NK-92 treated with Interleukin-12 subunit alpha and Interleukin-12 subunit beta, amount 100 ng/mL, for 24 hours (cell line): ENCODE measurements around the gene PGGT1B.

Experiments used
- DNase-seq: peaks from one replicate; lab custom pipeline; 2025; lab: John Stamatoyannopoulos, UW

The PGGT1B gene

DNA sequence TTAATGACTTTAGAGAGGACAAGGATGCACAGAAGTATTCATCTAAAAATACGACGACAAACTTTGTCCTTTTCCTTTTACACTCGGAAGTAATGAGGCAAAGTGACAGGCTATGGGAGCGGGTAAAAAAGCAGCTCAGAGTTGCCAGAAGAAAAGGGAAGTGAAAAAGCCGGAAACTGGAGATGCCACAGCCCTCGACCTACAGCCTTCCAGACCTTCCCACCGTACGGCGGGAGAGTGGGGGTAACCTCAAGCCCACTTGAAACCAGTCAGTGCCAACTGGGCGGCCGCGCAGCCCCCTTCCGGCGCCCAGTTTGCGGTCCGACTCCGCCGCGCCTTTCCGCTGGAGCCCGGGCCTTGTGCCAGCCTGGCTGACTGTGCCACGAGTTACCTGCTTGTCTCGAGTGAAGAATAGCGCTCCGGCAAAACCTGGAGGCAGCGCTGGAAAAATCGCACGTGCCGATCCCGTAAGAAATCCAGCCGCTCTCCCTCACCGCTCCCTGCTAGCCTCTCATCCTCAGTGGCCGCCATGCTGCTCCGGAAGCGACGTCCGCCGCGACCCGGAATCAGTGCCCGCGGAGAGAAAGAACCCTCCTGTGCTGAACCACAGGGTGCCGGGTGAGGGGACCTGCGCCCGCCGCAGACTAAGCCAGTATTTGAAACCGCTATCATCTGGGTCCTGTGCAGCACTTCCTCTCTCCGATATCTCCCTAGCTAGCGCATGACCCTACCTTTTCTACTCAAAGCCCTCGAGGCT lies at the start of gene PGGT1B:
TSS of gene PGGT1B (minus strand) at position 557 of the 757 bp plus-strand sequence. CDS start at position 531, 26 bp downstream.
- no peak for DNase-seq

DNA sequence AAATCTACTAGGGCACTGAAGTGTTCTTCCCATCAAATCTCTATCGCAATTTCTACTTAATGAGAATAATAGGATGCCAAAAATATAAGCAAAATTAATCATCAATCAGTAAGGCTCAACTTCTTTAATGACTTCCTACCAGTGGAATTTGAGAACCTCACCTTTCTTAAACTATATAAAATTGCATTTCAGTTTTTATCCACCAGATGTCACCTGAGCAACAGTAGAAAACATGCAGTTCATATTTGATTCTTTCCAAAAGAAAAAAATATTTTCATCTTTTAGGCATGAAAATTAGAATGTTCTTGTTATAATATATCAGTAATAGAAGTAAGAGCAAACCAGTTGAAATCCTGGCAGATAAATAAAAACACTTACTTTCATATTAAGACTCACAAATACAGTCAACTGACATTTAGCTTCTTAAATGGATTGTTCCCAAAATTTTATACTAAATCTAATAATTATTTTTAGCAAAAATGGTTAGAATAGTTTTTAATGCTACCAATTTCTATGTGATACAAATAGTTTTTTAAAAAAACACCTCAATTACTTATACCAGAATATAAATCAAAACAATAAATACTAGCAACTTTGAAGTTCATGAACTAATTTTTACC lies 47.2 kb upstream of the PGGT1B start:
- DNase-seq: no peak

DNA sequence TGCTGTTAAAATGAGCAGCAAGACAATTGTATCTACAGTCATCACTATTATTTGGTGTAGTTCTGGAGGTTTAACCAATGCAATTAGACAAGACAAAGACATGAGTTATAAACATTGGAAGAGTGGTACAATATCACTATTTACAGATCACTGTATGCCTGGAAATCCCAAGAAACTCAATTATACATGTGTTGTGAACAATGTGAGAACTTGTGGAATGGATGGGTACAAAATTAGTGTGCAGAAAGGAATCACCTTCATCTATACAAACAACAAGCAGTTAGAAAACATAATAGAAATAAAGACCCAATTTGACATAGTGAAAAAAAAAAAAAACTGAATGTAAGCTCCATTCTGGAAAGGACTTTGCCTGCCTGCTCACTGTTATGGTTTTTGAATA lies 46.1 kb upstream of the PGGT1B start:
- no peak for DNase-seq

DNA sequence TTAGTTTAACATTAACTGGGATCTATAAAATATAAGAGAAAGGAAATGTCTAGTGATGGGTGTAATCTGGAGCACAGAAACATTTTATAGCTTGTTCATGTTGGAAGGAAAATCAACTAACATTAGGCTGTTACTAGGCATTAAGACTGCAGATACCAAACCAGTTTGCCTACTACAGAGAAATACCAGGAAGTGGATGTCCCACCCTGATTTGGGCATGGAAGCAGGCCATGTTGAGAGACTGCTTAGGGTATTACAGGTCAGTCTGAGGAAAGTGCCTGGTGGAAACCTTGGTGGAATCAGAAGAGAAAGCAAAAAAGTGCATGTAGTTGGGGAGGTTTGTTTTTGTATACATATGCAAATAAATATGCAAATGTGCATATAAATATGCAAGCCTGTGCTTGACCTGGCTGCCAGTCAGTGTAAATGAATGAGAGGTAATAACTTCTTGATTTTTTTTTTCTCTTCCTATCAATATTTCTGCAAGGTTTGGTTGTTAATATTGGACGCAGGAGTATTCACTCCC lies 43.4 kb upstream of the PGGT1B start:
- no peak for DNase-seq

DNA sequence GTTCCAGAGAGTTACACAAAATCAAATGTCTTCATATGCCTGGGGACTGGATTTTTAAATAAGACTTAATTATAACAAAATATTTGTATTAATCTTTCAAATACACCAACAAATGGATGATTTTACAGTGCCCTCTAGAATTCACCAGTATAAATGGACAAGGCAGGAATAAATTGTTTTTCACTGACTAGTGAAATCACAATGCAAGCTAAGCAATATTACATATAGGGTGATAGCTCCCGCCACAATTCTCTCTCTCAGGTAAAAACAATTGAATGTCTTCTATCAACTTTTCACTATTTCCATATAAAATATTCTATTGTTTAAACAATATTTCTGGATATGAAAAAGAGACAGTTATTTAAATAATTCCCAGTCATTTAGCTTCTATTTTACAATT lies 41.8 kb upstream of the PGGT1B start:
- no peak for DNase-seq

DNA sequence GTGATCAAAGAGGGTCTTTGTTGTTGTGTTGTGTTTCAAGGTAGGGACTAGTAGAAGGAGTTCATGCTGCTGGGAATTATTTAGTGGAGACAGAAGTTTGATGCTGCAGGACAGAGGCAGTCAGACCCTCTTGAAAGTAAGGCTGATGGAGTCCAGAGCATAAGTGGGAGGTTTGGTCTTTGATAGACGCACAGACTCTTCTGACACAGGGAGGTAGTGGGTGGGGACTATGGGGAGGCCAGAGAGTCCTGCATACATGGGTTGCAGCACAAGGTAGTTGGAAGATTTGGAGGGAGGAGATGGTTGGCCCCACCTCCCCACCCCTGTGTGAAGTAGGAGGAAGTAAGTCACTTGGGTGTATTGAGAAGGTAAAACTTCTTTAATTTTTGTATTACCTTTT lies 36.1 kb upstream of the PGGT1B start:
- no peak for DNase-seq

DNA sequence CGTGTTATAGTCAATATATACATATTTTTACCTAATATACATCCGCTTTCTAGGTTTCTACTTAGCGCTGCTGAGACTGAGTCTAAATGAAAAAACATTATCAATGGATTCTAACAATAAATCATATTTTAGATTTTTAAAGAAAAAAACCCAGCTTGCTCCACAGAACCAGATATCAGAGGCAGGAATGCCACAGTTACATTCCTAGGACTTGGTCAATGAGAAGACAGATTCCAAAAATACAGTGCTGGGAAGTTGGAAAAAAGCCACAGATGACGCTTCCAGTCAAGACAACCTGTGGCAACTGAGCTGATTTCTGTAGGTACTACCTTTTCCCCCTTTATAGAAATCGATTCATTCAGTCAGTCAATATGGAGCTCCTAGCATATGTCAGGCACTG lies 34.4 kb upstream of the PGGT1B start:
- no peak for DNase-seq

DNA sequence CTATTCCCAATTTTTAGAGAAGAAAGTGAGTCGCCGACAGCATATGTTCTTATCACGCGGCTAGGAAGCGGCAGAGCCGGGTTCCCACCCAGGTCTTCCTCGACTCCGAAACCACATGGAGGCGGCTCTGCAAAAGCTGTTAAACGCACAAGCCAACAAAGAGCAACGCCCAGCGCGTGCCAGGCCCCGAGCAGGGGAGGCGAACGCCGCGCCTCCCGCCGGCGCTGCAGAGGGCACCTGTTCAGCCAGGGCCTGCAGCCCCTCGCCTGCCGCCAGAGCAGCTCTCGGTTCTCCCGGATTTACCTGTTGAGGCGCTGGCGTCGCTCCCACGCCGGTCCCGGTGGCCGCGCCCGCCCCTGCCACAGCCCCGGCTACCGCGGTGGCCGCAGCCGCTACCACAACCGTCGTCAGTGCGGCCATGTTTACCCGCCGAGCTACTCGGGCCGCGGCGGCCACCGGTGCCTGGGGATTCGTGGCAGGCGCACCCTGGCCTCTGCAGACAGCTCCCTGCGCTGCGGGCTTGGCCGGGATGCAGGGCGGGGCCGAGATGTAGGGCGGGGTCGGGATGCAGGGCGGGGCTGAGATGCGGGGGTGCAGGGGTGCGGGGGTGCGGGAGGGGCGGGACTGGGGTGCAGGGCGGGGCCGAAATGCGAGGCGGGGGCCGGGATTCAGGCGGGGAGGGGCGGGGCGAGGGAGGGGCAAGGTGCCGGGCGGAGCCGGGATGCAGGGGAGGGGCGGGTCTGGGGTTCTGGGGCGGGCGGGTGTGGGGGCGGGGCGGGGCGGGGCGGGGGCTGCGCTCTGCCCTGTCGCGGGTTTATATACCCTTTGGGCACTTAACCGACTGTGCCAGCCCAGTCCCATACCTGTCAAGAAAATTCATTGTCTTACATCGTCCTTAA lies 33.7 kb upstream of the PGGT1B start, which contains the start of gene CCDC112:
TSS of gene CCDC112 (minus strand) at position 531 of the 899 bp plus-strand sequence. CDS start at position 420, 111 bp downstream.
- no peak for DNase-seq

DNA sequence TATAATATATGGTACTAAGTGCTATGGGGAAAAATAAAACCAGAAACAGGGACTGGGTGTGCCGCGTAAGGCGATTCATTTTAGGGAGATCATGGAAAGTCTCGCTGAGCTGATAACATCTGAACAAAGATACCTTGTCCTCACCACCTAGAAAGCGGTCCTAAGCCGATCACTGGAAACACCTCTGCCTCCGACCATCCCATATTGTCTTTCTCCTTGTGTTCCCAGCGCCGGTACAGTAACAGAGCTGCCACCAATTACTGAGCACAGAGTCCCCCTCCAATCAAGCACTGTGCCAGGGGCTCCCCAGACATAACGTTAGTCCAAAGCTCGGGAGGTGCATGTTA lies 33.1 kb upstream of the PGGT1B start:
- no peak for DNase-seq

DNA sequence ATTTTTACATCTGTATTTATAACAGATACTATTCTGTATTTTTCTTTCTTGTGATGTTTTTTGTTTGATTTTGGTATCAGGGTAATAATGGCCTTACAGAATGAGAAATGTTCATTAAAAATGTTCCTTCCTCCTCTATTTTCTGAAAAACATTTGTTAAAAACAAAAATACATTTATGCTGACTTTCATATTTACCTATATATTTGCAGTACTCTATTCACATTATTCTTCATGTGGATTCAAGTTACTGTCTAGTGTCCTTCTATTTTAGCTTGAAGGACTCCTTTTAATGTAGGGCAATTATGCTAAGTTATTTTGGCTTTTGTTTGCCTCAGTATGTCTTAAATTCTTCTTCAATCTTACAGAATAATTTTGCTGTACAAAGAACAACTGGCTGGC lies 28.7 kb upstream of the PGGT1B start:
- DNase-seq: no peak

DNA sequence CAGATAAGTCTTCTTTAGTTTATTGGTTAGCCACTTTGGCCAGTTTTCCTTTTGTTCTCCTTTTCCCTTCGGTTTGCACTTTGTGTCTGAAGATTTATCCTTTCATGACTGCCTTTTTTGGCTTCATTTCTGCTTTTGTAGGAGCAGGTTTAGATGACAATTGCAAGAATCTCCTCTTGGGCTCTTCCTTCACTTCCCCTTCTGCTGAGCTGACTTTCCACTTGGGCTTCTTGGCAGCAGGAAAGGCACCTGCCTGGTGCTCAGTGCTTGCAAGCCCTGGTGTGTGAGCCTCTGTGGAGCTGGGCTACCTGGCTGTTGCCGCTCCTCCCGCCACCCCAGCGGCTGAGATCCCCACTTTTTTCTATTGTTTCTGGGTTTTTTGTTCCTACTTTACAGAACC lies 26.4 kb upstream of the PGGT1B start:
- DNase-seq: no peak

DNA sequence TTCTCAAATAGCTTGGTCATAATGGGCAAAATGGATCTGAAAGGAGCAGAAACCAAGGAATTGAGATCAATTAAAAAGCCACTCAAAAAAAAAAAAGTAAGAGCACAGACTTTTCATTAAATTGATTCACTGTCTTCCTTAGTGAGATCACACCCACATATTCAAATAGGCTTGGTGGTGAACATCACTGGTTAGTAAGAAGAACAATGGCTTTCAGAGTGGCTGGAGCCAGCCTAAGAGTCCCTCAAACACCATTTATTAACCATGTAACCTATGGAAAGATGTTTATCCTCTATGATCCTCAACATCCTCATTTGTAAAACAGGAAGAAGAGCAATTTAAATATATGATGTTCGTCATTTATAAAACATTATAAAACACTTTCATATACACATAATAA lies 21.3 kb upstream of the PGGT1B start:
- no peak for DNase-seq

DNA sequence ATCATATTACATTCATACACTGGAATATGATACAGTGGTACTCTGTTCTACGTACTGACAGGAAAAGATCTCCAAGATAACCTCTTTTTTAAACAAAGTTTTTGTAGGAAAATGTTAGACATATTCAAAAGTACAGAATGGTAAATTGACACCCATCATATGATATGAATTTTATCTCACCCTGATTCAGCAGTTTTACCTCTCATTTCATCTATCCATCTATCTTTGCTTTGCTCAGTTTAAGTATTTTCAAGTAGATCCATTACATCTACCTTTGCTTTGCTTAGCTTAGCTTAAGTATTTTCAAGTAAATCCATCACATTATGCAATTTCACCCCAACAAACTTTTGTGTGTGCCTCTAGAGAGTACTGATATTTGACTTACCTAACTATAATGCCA lies 19.5 kb upstream of the PGGT1B start:
- no peak for DNase-seq

DNA sequence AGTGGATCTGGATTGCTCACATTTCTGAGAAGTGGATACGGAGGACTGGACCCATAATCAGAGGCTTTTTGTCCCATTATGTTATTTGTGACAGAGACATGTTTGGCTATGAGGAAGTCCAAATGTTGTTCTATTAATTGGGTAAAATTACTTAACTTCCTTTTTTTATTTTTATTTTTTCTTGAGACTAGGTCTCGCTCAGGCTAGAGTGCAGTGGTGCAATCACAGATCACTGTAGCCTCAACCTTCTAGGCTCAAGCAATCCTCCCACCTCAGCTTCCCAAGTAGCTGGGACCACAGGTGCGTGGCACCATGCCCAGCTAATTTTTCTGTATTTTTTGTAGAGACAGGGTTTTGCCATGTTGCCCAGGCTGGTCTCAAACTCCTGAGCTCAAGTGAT lies 11.9 kb upstream of the PGGT1B start:
- DNase-seq: no peak

DNA sequence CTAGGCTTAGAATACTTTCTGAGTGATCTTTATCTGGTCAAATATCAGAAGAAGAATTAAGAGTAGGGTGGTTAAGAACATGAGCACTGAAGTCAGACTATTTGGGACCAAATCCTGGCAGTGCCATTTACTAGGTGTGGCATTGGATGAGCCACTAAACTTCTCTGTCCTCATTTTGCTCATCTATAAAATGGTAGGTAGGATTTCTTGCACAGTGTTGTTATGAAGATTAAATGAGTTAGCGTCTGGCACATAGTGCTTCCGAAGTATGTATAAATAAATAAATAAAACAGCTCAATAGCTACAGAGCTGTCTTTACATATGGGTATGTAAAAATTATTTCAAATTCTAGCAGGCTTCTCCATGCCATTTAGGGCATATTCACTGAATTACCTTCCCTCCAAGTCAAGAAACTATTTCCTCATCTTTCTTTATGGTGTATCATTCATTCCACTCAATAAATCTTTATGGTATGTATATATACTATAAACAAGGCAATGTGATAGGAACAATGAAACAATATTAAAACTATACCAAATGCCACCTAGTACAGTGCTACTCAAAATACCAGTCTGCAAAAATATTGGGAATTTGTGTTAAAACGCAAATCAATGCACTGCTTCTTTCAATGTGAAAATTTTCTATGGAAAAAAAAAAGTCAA lies 9.8 kb upstream of the PGGT1B start:
- no peak for DNase-seq

DNA sequence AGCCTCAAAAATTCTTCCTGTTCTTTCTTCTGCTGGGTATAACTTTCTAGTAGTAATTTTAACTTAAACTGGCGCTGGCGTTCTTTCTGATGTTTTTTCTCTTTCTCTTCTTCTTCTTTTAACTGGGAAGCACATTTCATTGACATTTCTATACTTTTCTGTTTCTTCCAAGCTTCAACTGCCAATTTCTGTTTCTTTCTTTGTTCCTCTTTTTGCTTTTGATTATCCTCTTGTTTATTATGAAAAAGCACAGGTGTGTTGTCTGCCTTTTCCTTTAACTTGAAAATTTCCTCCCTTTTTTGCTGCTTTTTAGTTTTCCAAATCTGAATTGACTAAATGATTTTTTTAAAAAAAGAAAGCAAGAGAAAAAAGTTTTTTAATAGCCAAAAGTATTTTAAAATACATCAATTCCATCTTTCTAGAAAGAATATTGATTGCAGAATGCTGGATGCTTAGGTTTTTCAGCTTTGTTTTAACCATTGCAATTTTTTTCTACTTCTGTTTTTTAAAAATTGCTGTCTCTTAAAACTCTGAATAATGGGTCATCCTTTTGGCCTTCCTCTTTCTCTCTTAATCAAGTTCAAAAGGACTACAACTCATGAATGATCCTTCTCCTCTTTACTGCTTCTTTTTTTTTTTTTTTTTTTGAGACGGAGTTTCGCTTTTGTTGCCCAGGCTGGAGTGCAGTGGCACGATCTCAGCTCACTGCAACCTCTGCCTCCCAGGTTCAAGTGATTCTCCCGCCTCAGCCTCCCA lies 8.8 kb upstream of the PGGT1B start:
- DNase-seq: no peak

DNA sequence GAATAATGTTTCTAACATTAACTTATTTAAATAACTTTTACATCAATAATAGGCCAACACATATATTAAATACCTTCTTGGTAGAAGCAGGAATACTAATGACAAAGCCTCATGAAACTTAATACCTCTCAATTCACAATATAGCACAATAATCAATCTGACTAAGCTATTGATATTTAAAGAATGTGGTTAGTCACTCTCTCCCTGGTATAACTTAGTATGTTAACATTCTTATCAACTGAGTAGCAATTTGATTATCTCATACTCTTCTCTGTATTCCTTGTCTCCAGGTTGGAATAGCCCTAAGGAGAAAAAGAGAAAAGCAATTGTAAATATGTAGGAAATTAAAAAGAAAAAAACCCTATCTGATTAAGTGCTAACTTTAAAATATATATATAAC lies 4.9 kb upstream of the PGGT1B start:
- no peak for DNase-seq

DNA sequence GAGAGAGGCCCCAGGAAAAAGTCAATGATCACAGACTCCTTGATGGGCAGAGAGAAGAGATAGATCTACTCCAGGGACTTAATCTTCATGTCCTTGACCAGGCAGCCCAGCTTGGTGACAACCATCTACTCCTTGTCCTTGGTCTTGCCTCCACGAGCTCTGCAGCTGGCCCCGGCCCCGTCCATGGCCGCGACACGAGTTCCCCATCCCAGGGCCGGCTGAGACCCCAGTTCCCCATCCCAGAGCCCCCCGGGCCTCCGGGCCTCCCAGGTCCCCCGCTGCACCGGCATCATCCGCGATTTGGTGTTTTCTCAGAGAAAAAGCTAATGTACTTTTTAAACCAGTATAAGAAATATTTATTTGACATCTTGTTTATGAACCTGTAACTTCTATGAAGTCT lies 2.5 kb upstream of the PGGT1B start:
- DNase-seq: no peak

DNA sequence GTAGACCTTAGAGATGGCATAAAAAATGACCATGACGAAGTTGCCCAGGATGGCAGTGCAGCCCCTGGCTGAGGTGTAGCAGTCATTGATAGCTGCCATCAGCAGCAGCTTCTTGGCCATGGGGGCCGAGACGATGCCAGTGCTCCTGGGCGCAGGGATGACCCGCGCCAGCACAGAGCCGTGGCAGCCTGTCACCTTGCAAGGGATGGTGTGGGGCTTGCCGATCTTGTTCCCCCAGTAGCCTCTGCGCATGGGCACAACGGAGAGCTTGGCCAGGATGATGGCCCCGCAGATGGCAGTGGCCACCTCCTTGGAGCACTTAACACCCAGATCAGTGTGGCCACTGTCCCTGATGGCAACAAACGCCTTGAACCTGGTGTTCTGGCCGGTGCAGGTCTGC lies 2.1 kb upstream of the PGGT1B start:
- DNase-seq: no peak

DNA sequence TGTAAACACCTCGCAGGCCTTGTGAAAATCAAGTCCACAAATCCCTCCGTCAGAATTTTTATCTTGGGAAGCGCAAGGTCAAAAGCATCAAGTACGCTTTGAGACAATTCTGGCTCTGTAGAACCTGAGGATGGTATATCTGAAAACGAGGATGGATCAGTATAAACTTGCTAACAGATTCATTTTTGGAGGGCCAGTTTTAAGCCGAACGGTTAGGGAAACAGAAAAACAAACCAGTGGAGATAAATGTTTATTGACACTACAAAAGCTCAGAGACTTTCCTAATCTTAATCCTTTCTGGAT lies 352 bp upstream of the PGGT1B start:
- no peak for DNase-seq

DNA sequence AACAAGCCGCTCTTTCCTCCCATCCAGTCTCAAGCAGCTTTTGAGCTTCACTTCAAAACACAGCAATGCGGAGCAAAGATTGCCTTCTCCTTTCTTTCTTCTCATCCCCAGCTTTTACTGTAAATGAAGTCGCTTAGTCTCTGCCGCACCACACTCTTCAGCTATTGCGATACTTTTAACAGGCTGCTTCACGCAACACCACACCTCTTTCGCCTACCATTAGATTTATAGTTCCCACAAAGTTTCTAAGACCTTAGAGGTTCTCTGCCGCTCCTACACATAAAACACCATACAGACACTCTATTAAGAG lies 711 bp downstream of the PGGT1B start:
- no peak for DNase-seq

DNA sequence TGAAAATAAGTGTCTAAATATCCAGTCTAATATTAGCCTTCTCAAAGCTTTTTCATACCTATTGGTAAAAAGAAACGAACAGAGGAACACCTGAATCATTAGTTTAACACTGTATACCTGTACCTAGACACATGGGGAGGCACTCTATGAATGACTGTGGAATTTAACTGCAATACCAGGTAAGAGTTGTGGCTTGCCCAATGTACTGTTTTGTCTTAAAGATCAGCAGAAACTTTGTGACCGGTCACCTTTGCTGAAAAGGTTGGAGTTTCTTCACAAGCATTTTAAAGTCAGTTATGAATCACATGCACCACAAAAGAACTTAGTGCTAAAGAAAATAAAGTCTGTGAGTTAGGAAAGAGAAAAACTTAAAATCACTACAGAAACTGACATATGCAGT lies 2.4 kb downstream of the PGGT1B start:
- DNase-seq: no peak
